Measurements from ENCODE around the gene ALPG. TPM values are rescaled to one million over a fixed set of nuclear protein-coding genes. Genes with fewer than 3 reads are reported as not detected.
"Not testable (repeated sequence)": the region's sequence is repeated elsewhere in the genome, so short reads cannot be mapped to it uniquely, and the experiment has no call there.

The ALPG gene
- polyA plus RNA-seq, 6 donors from 2014 or later: not detected

DNA sequence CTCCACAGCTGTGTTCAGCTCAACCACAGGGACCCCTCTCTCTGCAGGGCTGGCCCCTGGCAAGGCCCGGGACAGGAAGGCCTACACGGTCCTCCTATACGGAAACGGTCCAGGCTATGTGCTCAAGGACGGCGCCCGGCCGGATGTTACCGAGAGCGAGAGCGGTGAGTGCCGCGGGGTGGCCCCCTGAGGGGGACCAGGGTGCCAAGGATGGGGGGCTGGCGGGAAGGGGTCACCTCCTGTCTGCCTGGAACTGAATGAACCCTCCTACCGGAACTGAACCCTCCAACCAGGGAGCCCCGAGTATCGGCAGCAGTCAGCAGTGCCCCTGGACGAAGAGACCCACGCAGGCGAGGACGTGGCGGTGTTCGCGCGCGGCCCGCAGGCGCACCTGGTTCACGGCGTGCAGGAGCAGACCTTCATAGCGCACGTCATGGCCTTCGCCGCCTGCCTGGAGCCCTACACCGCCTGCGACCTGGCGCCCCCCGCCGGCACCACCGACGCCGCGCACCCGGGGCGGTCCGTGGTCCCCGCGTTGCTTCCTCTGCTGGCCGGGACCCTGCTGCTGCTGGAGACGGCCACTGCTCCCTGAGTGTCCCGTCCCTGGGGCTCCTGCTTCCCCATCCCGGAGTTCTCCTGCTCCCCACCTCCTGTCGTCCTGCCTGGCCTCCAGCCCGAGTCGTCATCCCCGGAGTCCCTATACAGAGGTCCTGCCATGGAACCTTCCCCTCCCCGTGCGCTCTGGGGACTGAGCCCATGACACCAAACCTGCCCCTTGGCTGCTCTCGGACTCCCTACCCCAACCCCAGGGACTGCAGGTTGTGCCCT, 25.2 kb upstream of the ALPG start:
- Mint-ChIP-seq H3K27ac (peak overlapping the region in 2 of 6 donors; percentile 29 to 30), H3K4me3 (peak overlapping the region in 7 of 8 donors; percentile 12 to 80 (median 54)), H3K4me1 (peaks cover 17 to 30% (median 29%) of the 10 kb centered on the region in 3 donors), H3K27me3 (peaks cover 0 to 17% (median 14%) of the 10 kb centered on the region in 3 donors)
- not testable (repeated sequence) for H3K9me3 Mint-ChIP-seq, H3K36me3 Mint-ChIP-seq
- DNase-seq: peak; percentile 21
- peak; percentile 62 to 69 for ATAC-seq (ENCODE audit: low read depth in 2 of 2)

GRCh38 chr2:232382331-232383225, 24.1 kb upstream of the ALPG start:
- ATAC-seq (ENCODE audit: low read depth in 2 of 2): no peak
- Mint-ChIP-seq H3K4me3 (peak overlapping the region in 3 of 8 donors; percentile 20 to 59 (median 42)), H3K36me3 (no peaks in the 10 kb centered on the region), H3K4me1 (peaks cover 17 to 30% (median 29%) of the 10 kb centered on the region in 3 donors), H3K27me3 (peaks cover 0 to 17% (median 15%) of the 10 kb centered on the region in 3 donors), H3K9me3 (peaks cover 0 to 7% (median 0%) of the 10 kb centered on the region in 7 donors), H3K27ac (no peak overlapping the region)
- DNase-seq: no peak

DNA sequence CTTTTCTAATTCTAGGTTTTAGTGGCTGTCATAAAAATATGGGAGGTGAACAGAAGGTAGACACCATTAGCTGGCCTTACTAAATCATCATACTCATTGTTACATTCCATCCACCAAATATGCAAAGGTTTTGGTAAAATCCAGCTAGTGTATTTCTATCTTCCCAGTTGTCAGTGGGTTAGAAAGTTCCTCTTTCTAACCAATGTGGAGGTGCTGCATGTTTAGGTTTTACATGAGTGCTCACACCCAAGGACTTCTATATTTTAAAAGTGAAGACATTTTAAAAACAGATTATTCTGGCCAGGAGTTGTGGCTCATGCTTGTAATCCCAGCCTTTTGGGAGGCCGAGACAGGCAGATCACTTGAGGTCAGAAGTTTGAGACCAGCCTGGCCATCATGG, 22.2 kb upstream of the ALPG start:
- Mint-ChIP-seq H3K9me3 (peaks cover 0 to 7% (median 0%) of the 10 kb centered on the region in 7 donors), H3K36me3 (peaks cover 0 to 3% of the 10 kb centered on the region in 2 donors), H3K4me3 (peak overlapping the region in 7 of 8 donors; percentile 3 to 65 (median 42)), H3K4me1 (peaks cover 17 to 30% (median 29%) of the 10 kb centered on the region in 3 donors), H3K27ac (peak overlapping the region in 5 of 6 donors; percentile 28 to 95 (median 63)), H3K27me3 (peaks cover 7 to 21% (median 16%) of the 10 kb centered on the region in 3 donors)
- ATAC-seq (ENCODE audit: low read depth in 2 of 2): peak; percentile 53 to 69
- no peak for DNase-seq

GRCh38 chr2:232385058-232385457, 21.6 kb upstream of the ALPG start:
- H3K36me3 Mint-ChIP-seq; H3K9me3 Mint-ChIP-seq; DNase-seq; ATAC-seq (ENCODE audit: low read depth in 2 of 2): not testable (repeated sequence)
- Mint-ChIP-seq H3K4me1 (peaks cover 17 to 30% (median 29%) of the 10 kb centered on the region in 3 donors), H3K27ac (peak overlapping the region in 3 of 6 donors; percentile 44 to 95 (median 63)), H3K4me3 (peak overlapping the region in 5 of 8 donors; percentile 40 to 65 (median 43)), H3K27me3 (peaks cover 13 to 27% (median 18%) of the 10 kb centered on the region in 3 donors)

GRCh38 chr2:232385660-232386489, 20.8 kb upstream of the ALPG start:
- ATAC-seq (ENCODE audit: low read depth in 2 of 2) (no peak), DNase-seq (no peak)
- H3K27ac Mint-ChIP-seq: peak overlapping the region in 2 of 6 donors; percentile 42 to 52
- peaks cover 0 to 8% of the 10 kb centered on the region in 2 donors for H3K36me3 Mint-ChIP-seq
- peak overlapping the region in 5 of 8 donors; percentile 25 to 67 (median 61) for H3K4me3 Mint-ChIP-seq
- peaks cover 17 to 31% (median 23%) of the 10 kb centered on the region in 3 donors for H3K27me3 Mint-ChIP-seq
- peaks cover 17 to 30% (median 29%) of the 10 kb centered on the region in 3 donors for H3K4me1 Mint-ChIP-seq
- peaks cover 0 to 7% (median 0%) of the 10 kb centered on the region in 7 donors for H3K9me3 Mint-ChIP-seq

DNA sequence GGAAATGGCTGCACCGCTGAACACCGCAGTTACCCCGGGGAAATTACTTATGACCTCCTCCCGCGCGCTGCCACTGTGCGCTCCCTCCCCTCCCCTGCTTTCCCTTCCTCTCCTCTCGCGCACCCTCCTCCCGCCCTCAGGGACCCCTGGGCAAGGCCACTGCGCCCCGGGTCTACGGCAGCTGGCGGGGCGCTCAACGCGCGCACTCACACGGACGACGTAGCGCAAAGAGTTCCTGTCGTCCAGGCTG, 20.2 kb upstream of the ALPG start:
- no peak for ATAC-seq (ENCODE audit: low read depth in 2 of 2)
- H3K4me3 Mint-ChIP-seq: peak overlapping the region in 5 of 8 donors; percentile 25 to 67 (median 61)
- peaks cover 21 to 34% (median 26%) of the 10 kb centered on the region in 3 donors for H3K27me3 Mint-ChIP-seq
- H3K36me3 Mint-ChIP-seq: peaks cover 0 to 8% of the 10 kb centered on the region in 2 donors
- no peak for DNase-seq
- H3K4me1 Mint-ChIP-seq: peaks cover 17 to 30% (median 29%) of the 10 kb centered on the region in 3 donors
- H3K9me3 Mint-ChIP-seq: peaks cover 0 to 7% (median 0%) of the 10 kb centered on the region in 7 donors
- H3K27ac Mint-ChIP-seq: no peak overlapping the region

GRCh38 chr2:232386740-232387450, 19.7 kb upstream of the ALPG start:
- Mint-ChIP-seq H3K27me3 (peaks cover 21 to 34% (median 23%) of the 10 kb centered on the region in 3 donors), H3K36me3 (peaks cover 0 to 8% of the 10 kb centered on the region in 2 donors), H3K27ac (no peak overlapping the region), H3K4me3 (peak overlapping the region in 5 of 8 donors; percentile 25 to 67 (median 61)), H3K4me1 (peaks cover 13 to 29% (median 26%) of the 10 kb centered on the region in 3 donors), H3K9me3 (peaks cover 0 to 7% (median 0%) of the 10 kb centered on the region in 7 donors)
- DNase-seq: no peak
- ATAC-seq (ENCODE audit: low read depth in 2 of 2): no peak

DNA sequence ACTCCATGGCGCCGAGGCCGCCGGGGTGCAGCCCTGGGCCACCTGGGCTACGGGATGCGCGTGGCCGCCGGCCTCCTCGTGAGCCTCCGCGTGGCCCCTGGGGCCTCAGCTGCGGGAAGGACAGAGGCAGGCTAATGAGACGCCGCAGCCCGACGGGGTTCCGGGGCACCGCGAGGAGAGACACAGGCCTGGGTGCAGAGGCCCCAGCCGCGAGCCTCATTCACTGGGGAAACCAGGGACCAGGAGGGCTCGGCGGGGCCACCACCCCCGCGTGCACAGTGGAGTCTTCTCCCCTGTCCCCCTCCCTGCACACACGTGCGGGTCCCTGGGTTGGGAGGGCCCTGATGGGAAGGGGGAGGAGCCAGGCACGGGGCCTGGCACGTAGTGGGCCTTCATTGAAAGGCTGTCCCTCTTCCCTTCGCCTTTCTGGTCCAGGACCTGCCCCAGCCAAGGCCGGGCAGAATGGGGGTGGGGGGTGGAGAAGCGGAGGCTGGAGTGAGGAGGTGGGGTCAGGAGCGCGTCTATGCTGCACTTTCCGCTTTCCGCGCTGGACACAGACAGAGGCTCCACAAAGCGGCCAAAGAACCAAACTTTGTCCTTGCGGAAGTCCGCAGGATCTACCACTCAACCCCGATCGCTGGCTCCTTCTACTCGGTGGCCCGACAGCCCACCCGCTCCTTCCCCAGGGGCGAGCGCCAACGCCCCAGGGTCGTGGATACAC, 19.0 kb upstream of the ALPG start:
- DNase-seq: no peak
- Mint-ChIP-seq H3K9me3 (peaks cover 0 to 7% (median 0%) of the 10 kb centered on the region in 7 donors), H3K36me3 (peaks cover 0 to 8% of the 10 kb centered on the region in 2 donors), H3K27ac (no peak overlapping the region), H3K4me3 (no peak overlapping the region), H3K4me1 (peaks cover 13 to 29% (median 24%) of the 10 kb centered on the region in 3 donors), H3K27me3 (peaks cover 21 to 34% (median 23%) of the 10 kb centered on the region in 3 donors)
- ATAC-seq (ENCODE audit: low read depth in 2 of 2): no peak

DNA sequence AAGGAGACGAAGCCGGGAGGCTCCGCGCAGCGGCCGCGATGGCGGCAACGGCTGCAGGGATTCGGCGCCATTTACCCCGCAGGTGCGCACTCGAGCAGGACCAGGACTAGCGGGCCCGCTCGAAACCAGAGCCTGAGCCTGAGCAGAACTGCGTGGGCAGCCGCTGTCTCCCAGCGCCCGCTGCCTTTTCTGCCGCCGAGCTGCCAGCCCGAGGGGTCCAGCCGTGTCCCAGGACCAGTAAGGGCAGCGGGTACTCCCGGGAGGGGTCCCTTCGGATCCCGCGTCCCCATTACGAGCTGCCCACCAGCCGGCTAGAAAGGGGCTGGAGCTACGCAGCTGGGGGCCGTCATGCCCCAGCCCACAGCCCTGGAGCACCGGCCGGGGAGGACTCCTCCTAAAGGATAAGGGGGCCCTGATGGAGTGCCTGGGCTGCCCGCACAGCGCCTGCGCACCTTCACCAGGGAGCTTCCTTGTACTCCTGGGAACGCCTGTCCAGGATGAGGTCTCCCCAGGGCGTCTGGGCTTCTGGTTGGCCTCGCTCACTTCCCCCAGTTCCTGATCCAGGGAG, 18.2 kb upstream of the ALPG start:
- Mint-ChIP-seq H3K4me1 (peaks cover 13 to 29% (median 24%) of the 10 kb centered on the region in 3 donors), H3K27me3 (peaks cover 21 to 34% (median 23%) of the 10 kb centered on the region in 3 donors), H3K27ac (no peak overlapping the region), H3K4me3 (no peak overlapping the region), H3K36me3 (peaks cover 0 to 8% of the 10 kb centered on the region in 2 donors), H3K9me3 (peaks cover 0 to 7% (median 0%) of the 10 kb centered on the region in 7 donors)
- no peak for ATAC-seq (ENCODE audit: low read depth in 2 of 2)
- no peak for DNase-seq

DNA sequence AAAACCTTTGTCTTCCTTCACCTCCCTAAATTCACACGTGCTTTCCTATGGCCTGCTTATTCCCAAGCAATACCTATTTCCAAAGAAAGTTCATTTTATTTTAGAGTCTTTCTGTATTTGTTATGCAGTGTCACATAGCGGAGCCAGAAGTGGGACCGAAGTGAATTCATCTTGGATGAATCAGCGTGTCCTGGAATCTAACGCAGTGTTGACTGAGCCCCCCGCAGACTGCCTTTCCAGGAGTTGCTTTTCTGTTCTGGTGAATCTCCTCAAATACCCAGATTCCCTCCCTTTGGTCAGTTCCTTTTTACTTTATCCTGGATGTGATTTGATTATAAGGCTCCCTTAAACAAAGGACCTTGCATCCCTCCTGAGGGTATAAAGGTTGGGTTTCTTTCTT, 17.3 kb upstream of the ALPG start:
- Mint-ChIP-seq H3K36me3 (peaks cover 0 to 8% of the 10 kb centered on the region in 2 donors), H3K27me3 (peaks cover 21 to 33% (median 23%) of the 10 kb centered on the region in 3 donors), H3K27ac (no peak overlapping the region), H3K9me3 (peaks cover 0 to 7% (median 0%) of the 10 kb centered on the region in 7 donors), H3K4me1 (peaks cover 11 to 20% (median 19%) of the 10 kb centered on the region in 3 donors), H3K4me3 (peak overlapping the region in 1 of 8 donors; percentile 43)
- no peak for ATAC-seq (ENCODE audit: low read depth in 2 of 2)
- no peak for DNase-seq

GRCh38 chr2:232390661-232391060, 16.0 kb upstream of the ALPG start:
- H3K4me3 Mint-ChIP-seq: no peak overlapping the region
- DNase-seq (no peak), ATAC-seq (ENCODE audit: low read depth in 2 of 2) (no peak)
- H3K4me1 Mint-ChIP-seq: peaks cover 4 to 7% (median 6%) of the 10 kb centered on the region in 3 donors
- H3K27me3 Mint-ChIP-seq: peaks cover 21 to 28% (median 23%) of the 10 kb centered on the region in 3 donors
- peaks cover 0 to 8% of the 10 kb centered on the region in 2 donors for H3K36me3 Mint-ChIP-seq
- peaks cover 0 to 4% (median 0%) of the 10 kb centered on the region in 7 donors for H3K9me3 Mint-ChIP-seq
- H3K27ac Mint-ChIP-seq: no peak overlapping the region
